GM12874 (cell line): ENCODE results near the gene C22orf31.

ENCODE experiments used
- CTCF ChIP-seq: IDR thresholded peaks from 2 replicates; pipeline ENCODE4 v1.5.1; 2011; ENCODE audit warnings: low read depth, mild to moderate bottlenecking, control low read depth, low read length, moderate library complexity; ENCODE audit not compliant: insufficient read depth

The C22orf31 gene

DNA sequence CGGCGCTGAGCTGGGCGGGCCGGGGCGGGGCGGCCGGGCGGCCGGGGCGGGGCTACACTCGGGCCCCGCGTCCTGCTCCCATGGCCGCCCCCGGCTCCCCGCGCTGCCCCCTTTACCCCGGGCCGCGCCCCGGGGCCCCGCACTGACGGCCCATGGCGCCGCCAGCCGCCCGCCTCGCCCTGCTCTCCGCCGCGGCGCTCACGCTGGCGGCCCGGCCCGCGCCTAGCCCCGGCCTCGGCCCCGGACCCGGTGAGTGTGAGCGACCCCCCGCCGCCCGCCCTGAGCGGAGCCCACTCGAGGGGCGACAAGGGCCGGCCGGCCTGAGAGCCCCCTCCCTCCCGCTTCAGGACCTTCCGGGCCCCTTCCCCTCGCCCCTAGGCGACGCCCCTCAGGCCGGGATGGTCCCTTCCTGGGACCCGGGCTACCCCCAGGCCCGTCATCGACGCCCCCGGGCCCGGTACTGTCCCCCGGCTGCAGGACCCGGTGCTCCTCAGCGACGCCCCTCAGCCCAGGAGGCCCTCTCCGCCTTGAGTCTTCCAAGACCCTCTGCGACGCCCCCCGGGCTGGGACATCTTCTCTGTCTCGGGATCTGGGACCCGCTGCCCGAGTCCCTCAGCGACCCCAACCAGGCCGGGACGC, 11.5 kb upstream of the C22orf31 start, which contains the start of gene KREMEN1:
TSS of gene KREMEN1 (plus strand) at position 57 of the 639 bp plus-strand sequence. CDS start at position 153, 96 bp downstream.
- no peak for TF ChIP-seq CTCF

DNA sequence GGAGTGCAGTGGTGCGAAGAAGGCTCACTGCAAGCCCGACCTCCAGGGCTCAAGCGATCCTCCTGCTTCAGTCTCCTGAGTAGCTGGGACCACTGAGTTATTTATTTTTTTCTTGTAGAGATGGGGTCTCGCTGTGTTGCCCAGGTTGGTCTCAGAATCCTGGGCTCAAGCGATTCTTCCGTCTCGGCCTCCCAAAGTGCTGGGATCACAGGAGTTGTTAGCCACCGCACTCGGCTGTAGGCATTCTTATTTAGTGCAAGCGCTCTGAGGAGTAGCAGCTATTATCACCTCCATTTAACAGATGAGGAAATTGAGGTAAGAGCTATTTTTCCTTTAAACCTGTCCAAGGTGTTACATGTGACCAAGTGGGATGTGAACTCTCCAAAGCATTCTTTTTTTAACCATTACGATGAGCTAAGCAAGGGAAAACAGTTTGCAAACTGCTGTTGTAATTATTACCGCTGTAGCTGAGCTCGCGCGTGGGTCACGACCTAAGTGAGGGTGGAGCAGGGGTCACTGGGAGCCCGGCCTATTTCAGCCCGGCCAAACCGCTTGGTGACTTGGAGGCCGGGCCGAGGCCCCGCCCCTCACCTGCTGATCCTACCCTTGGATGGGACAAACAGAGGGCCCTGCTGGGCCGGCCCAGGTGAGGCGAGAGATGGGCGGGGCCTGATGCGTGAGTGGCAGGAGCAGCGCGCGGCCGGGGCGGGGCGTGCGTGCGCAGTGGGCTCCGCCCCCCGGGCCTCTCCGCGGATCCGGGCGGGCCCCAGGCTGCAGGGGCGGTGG, 10.8 kb upstream of the C22orf31 start:
- TF ChIP-seq CTCF: no peak

DNA sequence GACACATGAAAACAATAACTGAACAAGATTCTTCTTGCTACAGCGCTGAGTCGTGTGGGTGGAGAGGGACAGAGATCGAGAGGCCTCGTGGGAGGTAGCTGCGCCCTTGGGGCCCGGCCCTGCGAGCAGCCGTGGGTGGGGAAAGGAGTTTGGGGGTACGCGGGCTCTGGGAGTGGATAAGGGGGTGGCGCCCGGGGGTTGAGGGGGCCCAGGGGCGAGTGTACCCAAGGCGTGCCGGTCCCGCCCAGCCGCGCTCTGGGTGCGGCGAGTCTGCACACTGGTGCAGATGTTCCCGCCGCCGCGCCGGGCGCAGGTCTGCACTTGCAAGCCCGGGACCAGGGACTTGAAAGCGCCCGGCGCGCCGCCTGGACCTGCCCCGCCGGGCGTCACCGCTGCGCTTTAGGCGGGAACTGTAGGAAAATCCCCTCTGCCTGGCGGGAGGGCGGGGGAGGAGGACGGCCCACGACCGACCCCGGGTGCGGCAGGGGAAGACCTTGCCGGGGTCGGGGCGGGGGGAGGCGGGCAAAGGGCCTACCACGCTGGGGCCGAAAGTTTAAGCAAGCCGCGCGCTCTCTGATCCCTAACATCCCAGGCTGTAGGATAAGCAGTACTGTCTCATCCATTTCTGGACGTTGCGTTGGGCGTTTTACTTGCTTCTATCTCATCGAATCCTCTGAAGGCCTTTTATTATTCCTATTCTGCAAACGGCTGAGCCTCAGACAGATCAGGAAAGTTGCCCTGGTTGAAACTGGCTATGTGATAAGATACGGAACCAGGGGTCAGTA, 9.8 kb upstream of the C22orf31 start:
- TF ChIP-seq CTCF: no peak

DNA sequence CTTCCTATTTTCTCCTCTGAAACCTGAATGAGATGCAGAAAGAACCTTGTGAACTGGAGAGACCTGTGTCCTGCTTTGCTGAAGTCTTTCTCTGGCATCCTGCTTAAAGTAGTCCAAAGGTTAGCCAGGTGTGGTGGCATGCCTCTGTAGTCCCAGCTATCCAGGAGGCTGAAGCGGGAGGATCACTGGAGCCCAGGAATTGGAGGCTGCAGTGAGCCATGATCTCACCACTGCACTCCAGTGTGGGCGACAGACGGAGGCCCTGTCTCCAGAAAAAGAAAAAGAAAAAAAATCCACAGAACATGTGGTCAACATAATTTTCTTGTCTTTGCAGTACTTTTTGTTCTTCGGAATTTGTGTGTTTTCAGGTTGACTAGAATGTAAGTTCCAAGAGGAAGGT, 8.9 kb upstream of the C22orf31 start:
- TF ChIP-seq CTCF: no peak

DNA sequence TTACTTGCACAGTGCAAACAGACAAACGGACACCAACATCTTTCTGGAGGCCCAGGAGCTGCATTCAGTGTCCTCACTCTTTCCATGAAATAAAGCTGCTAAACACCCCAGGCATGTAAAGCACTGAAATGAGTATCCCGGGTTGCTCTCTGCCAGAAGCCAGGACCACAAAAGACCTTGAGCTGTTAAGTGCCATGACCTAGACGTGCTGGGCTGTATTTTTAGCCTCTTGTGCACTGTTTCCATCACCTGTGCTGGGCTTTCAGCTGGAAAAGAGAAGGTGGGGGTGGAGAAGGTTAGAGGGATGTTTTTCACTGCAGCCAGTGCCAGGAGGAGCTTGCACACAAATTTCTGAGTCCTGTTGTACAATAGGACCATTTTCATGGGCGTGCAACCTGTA, 7.8 kb upstream of the C22orf31 start:
- no peak for TF ChIP-seq CTCF

DNA sequence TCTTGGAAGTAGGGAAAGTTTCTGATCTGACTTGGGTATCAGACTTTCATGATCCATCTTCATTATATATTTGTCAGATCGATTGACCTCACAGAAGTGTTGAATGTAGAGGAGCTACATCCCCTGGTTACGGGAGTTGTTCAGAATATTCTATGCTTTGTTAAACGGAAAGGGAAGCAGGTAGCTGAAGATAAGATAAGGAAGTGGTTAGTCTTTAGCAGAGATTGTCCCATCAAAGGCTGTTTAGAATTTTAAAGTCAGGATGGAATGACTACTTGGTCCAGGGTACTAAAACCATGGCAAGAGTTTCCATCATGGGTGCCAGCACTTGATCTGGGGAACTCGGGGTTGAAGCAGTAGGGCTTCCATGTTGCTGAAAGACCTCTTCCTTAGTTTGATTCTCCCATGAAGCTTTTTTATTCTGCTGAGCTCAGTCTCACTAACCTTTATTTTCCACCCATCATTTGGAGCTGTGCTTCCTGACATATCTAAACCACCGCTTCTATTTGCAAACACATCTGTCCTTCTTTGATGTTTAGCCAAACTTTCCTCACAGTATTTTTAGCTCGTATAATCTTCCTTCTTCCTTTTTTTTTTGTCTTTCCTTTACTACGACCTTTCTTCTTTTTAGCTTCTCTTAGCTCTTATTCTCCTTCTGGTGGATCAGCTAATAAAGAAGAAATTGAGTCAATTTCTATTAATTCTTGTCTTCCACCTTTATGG, 4.0 kb upstream of the C22orf31 start:
- TF ChIP-seq CTCF: no peak

GRCh38 chr22:29062286-29062821, 723 bp upstream of the C22orf31 start:
- no peak for TF ChIP-seq CTCF
